Kidney epithelial cell (primary cell): ENCODE measurements around the gene PDE10A. TPM values are rescaled to one million over a fixed set of nuclear protein-coding genes. Genes with fewer than 3 reads are reported as not detected.
"Not testable (repeated sequence)": the region's sequence is repeated elsewhere in the genome, so short reads cannot be mapped to it uniquely, and the experiment has no call there.

Experiments
- DNase-seq: peaks from one replicate; pipeline ENCODE4 v3.0.0-alpha.2; 2010; ENCODE audit warnings: low read depth
- H3K27me3 ChIP-seq: 2 replicates; pipeline ENCODE4 v1.6.0; 2011; ENCODE audit warnings: low read length; ENCODE audit not compliant: control insufficient read depth, insufficient read depth
- H3K36me3 ChIP-seq: 2 replicates; pipeline ENCODE4 v1.5.1; 2011; ENCODE audit warnings: low read length; ENCODE audit not compliant: control insufficient read depth, insufficient read depth
- H3K4me3 ChIP-seq: 2 replicates; pipeline ENCODE4 v1.5.1; 2011; ENCODE audit warnings: low read depth, mild to moderate bottlenecking, control low read depth, low read length
- CTCF ChIP-seq: IDR thresholded peaks from 2 replicates; pipeline ENCODE4 v1.5.1; 2011; ENCODE audit warnings: mild to moderate bottlenecking, moderate library complexity, low read length, control low read depth, inconsistent platforms; ENCODE audit not compliant: insufficient read depth, poor library complexity, severe bottlenecking
- total RNA-seq: library from RNA; depleted of rRNA; stranded (reverse); fragments of >200 nt; gene quantifications from 2 replicates; pipeline ENCODE4 v1.2.3, GENCODE V29; 2015

The PDE10A gene
- total RNA-seq, 1 donor from 2014 or later, result 13.0 TPM

- H3K36me3 ChIP-seq, result no peaks in the 10 kb centered on the region
- TF ChIP-seq CTCF, result no peak
- H3K4me3 ChIP-seq, result no peak overlapping the region
- no peak for DNase-seq
- no peaks in the 10 kb centered on the region for H3K27me3 ChIP-seq
Measured at GRCh38 chr6:165599121-165599520, 63.9 kb downstream of the PDE10A start.

GRCh38 chr6:165597821-165598220 lies 65.2 kb downstream of the PDE10A start:
- TF ChIP-seq CTCF, result no peak
- no peak overlapping the region for H3K4me3 ChIP-seq
- no peaks in the 10 kb centered on the region for H3K36me3 ChIP-seq
- DNase-seq, result no peak
- no peaks in the 10 kb centered on the region for H3K27me3 ChIP-seq

- no peak for TF ChIP-seq CTCF
- Histone ChIP-seq H3K27me3 (no peaks in the 10 kb centered on the region), H3K36me3 (no peaks in the 10 kb centered on the region), H3K4me3 (no peak overlapping the region)
- DNase-seq, result no peak
Measured at GRCh38 chr6:165594584-165595333, 68.3 kb downstream of the PDE10A start.

- not testable (repeated sequence) for H3K36me3 ChIP-seq, H3K27me3 ChIP-seq, DNase-seq, H3K4me3 ChIP-seq
Measured at GRCh38 chr6:165592947-165593346, 70.1 kb downstream of the PDE10A start.

- no peak for DNase-seq
- H3K4me3 ChIP-seq, result no peak overlapping the region
Measured at GRCh38 chr6:165588515-165588914, 74.5 kb downstream of the PDE10A start.

GRCh38 chr6:165587206-165587605 lies 75.8 kb downstream of the PDE10A start:
- DNase-seq, result no peak
- H3K36me3 ChIP-seq, result no peaks in the 10 kb centered on the region
- H3K27me3 ChIP-seq, result no peaks in the 10 kb centered on the region
- TF ChIP-seq CTCF, result no peak
- H3K4me3 ChIP-seq, result no peak overlapping the region

More at GRCh38 chr6:165588515-165588914, 74.5 kb downstream of the PDE10A start:
- Histone ChIP-seq H3K36me3 (no peaks in the 10 kb centered on the region), H3K27me3 (no peaks in the 10 kb centered on the region)
- TF ChIP-seq CTCF, result no peak
